ENCODE data around the gene KIAA1958. TPM values are rescaled to one million over a fixed set of nuclear protein-coding genes. Genes with fewer than 3 reads are reported as not detected.

The KIAA1958 gene
- polyA plus RNA-seq, 1 of the 3 experiments (the other 2 are of a cell fraction): 1.6 TPM

DNA sequence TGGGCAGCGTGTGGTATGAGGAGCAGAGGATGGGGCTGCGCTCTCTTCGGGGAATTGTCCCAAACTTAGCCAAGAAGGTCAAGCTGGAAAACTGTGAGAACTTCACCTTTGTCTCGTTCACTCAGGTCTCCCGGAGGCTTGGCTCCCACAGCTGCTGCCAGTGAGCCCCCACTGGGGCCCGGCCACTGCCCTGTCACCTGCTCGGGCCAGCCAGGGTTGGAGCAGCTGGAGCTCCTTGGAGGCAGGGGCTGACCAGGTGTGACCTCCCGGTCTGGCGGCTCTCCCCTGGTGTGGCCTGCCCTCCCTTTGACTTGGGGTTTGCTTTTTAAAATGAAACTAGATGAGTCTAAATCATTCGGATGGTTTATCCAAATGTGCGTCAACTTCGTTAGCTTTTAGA, 173.3 kb downstream of the KIAA1958 start:
- H3K4me3 ChIP-seq (ENCODE audit: low read depth in 2 of 2, low read length in 1 of 2): no peak overlapping the region
- no peaks in the 10 kb centered on the region for H3K9me2 ChIP-seq
- H3K9me3 ChIP-seq: no peaks in the 10 kb centered on the region
- CTCF ChIA-PET: no interaction called here
- peaks cover 7% of the 10 kb centered on the region for H3F3A ChIP-seq (replicated peaks; ENCODE audit: insufficient read depth)
- POLR2A ChIA-PET: no interaction called here
- TF ChIP-seq GABPA (IDR thresholded peaks at IDR 0.05; ENCODE audit: low read depth) (no peak), SMC3 (IDR thresholded peaks at IDR 0.05; ENCODE audit: low read depth, low read length) (no peak)
- TF ChIP-seq, protein P1, sequence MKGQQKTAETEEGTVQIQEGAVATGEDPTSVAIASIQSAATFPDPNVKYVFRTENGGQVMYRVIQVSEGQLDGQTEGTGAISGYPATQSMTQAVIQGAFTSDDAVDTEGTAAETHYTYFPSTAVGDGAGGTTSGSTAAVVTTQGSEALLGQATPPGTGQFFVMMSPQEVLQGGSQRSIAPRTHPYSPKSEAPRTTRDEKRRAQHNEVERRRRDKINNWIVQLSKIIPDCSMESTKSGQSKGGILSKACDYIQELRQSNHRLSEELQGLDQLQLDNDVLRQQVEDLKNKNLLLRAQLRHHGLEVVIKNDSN (IDR thresholded peaks at IDR 0.05; ENCODE audit: borderline replicate concordance, low read depth): no peak
- no peak overlapping the region for H2AFZ ChIP-seq (ENCODE audit: low read depth)
- H3K27me3 ChIP-seq (ENCODE audit: insufficient read depth): no peaks in the 10 kb centered on the region
- 99% methylated on average over 6 of the region's 12 CpGs for WGBS (ENCODE audit: low lambda C conversion rate)
- no peak for DNase-seq
- no peaks in the 10 kb centered on the region for H4K20me1 ChIP-seq (ENCODE audit: insufficient read depth)
- no peaks in the 10 kb centered on the region for H3K36me3 ChIP-seq (replicated peaks in 1 of 2; ENCODE audit: control insufficient read depth in 1 of 2, insufficient read depth in 2 of 2, low read length in 1 of 2)
- H3K27ac ChIP-seq (ENCODE audit: low read depth in 2 of 2, low read length in 1 of 2): no peak overlapping the region
- H3K4me2 ChIP-seq: no peak overlapping the region
- peaks cover 4 to 6% of the 10 kb centered on the region in 2 experiments; a peak in 2 of 4 replicates for H3K4me1 ChIP-seq (ENCODE audit: control insufficient read depth in 1 of 2, insufficient read depth in 2 of 2, low read depth in 1 of 2, low read length in 1 of 2)
- no peaks in the 10 kb centered on the region for H3K79me2 ChIP-seq (ENCODE audit: insufficient read depth)
- no peak overlapping the region for H3K9ac ChIP-seq

DNA sequence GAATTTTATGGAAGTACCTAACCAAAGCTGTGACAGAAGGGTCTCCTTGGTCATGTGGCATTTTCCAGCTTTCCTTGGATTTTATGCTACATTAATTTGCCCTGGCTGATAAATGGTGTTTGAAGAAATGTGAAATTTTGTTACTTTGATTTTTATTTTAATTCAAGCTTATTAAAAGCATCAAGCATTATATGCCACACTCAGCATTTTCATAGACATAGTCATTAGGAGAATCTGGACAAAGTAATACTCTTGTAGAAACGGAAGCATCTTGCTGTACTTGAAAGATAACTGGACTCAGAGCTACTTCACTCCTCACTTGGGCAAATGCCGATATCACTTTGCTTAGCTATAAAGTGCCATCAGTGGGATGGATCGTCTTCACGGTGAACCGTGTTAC, 177.1 kb downstream of the KIAA1958 start:
- H3K79me2 ChIP-seq (ENCODE audit: insufficient read depth): no peaks in the 10 kb centered on the region
- DNase-seq: no peak
- H2AFZ ChIP-seq (ENCODE audit: low read depth): no peak overlapping the region
- no peak for TF ChIP-seq USF2 (IDR thresholded peaks at IDR 0.05; ENCODE audit: borderline replicate concordance, low read depth, low read length)
- TF ChIP-seq, protein P2, sequence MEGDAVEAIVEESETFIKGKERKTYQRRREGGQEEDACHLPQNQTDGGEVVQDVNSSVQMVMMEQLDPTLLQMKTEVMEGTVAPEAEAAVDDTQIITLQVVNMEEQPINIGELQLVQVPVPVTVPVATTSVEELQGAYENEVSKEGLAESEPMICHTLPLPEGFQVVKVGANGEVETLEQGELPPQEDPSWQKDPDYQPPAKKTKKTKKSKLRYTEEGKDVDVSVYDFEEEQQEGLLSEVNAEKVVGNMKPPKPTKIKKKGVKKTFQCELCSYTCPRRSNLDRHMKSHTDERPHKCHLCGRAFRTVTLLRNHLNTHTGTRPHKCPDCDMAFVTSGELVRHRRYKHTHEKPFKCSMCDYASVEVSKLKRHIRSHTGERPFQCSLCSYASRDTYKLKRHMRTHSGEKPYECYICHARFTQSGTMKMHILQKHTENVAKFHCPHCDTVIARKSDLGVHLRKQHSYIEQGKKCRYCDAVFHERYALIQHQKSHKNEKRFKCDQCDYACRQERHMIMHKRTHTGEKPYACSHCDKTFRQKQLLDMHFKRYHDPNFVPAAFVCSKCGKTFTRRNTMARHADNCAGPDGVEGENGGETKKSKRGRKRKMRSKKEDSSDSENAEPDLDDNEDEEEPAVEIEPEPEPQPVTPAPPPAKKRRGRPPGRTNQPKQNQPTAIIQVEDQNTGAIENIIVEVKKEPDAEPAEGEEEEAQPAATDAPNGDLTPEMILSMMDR (IDR thresholded peaks at IDR 0.05): no peak
- no peak for TF ChIP-seq JUND (IDR thresholded peaks at IDR 0.05)
- TF ChIP-seq REST (IDR thresholded peaks at IDR 0.05; ENCODE audit: low read depth, low read length): no peak
- TF ChIP-seq TAF1 (IDR thresholded peaks at IDR 0.05; ENCODE audit: borderline replicate concordance, low read depth, low read length): no peak
- no peak for TF ChIP-seq TCF12 (IDR thresholded peaks at IDR 0.05)
- no peak for TF ChIP-seq TEAD4 (IDR thresholded peaks at IDR 0.05; ENCODE audit: borderline replicate concordance, insufficient read depth)
- TF ChIP-seq IRF3 (IDR thresholded peaks at IDR 0.05; ENCODE audit: low read depth, low read length): no peak
- no peaks in the 10 kb centered on the region for H4K20me1 ChIP-seq (ENCODE audit: insufficient read depth)
- H3K27ac ChIP-seq (ENCODE audit: low read depth in 2 of 2, low read length in 1 of 2): no peak overlapping the region
- 97% methylated on average over 5 of the region's 5 CpGs for WGBS (ENCODE audit: low lambda C conversion rate)
- H3F3A ChIP-seq (replicated peaks; ENCODE audit: insufficient read depth): peaks cover 7% of the 10 kb centered on the region
- ChIA-PET CTCF (interaction anchor here (0.6 to 1.9 kb wide), 3 partner anchors 9 to 271 kb away, joined by 3 to 6 read pairs (median 4); no protein-coding TSS in a partner anchor), POLR2A (no interaction called here)
- no peaks in the 10 kb centered on the region for H3K9me2 ChIP-seq
- H3K36me3 ChIP-seq (replicated peaks in 1 of 2; ENCODE audit: control insufficient read depth in 1 of 2, insufficient read depth in 2 of 2, low read length in 1 of 2): no peaks in the 10 kb centered on the region
- no peaks in the 10 kb centered on the region for H3K27me3 ChIP-seq (ENCODE audit: insufficient read depth)
- H3K4me1 ChIP-seq (ENCODE audit: control insufficient read depth in 1 of 2, insufficient read depth in 2 of 2, low read depth in 1 of 2, low read length in 1 of 2): peaks cover 0 to 7% of the 10 kb centered on the region in 2 experiments; a peak in 1 of 4 replicates
- H3K4me2 ChIP-seq: no peak overlapping the region
- H3K9ac ChIP-seq: no peak overlapping the region
- no peak overlapping the region for H3K4me3 ChIP-seq (ENCODE audit: low read depth in 2 of 2, low read length in 1 of 2)
- H3K9me3 ChIP-seq: no peaks in the 10 kb centered on the region
